ENCODE results near the gene ARID1B. TPM values are rescaled to one million over a fixed set of nuclear protein-coding genes. Genes with fewer than 3 reads are reported as not detected.

The ARID1B gene
- total RNA-seq, 1 donor from 2014 or later = 16.3 TPM

GRCh38 chr6:156791320-156791850, 14.2 kb downstream of the ARID1B start:
- TF ChIP-seq CTCF (IDR thresholded peaks at IDR 0.05; ENCODE audit: insufficient read depth, low read length, severe bottlenecking) = no peak
- no peak overlapping the region for H3K4me3 ChIP-seq (ENCODE audit: low read depth, low read length)
- no peaks in the 10 kb centered on the region for H3K27me3 ChIP-seq (ENCODE audit: control insufficient read depth, insufficient read depth, low read length)
- peak; percentile 78 for DNase-seq (ENCODE audit: low read depth)
- FAIRE-seq = no peak
- H3K36me3 ChIP-seq (ENCODE audit: control insufficient read depth, insufficient read depth, low read length) = no peaks in the 10 kb centered on the region

- no peak for FAIRE-seq
- TF ChIP-seq CTCF (IDR thresholded peaks at IDR 0.05; ENCODE audit: insufficient read depth, low read length, severe bottlenecking) = no peak
- no peak for DNase-seq (ENCODE audit: low read depth)
- Histone ChIP-seq H3K36me3 (ENCODE audit: control insufficient read depth, insufficient read depth, low read length) (no peaks in the 10 kb centered on the region), H3K27me3 (ENCODE audit: control insufficient read depth, insufficient read depth, low read length) (no peaks in the 10 kb centered on the region), H3K4me3 (ENCODE audit: low read depth, low read length) (no peak overlapping the region)
Measured at GRCh38 chr6:156793200-156793599, 16.0 kb downstream of the ARID1B start.

- H3K4me3 ChIP-seq (ENCODE audit: low read depth, low read length) = no peak overlapping the region
- no peak for DNase-seq (ENCODE audit: low read depth)
- no peak for TF ChIP-seq CTCF (IDR thresholded peaks at IDR 0.05; ENCODE audit: insufficient read depth, low read length, severe bottlenecking)
- no peaks in the 10 kb centered on the region for H3K27me3 ChIP-seq (ENCODE audit: control insufficient read depth, insufficient read depth, low read length)
- no peak for FAIRE-seq
- H3K36me3 ChIP-seq (ENCODE audit: control insufficient read depth, insufficient read depth, low read length) = no peaks in the 10 kb centered on the region
Measured at GRCh38 chr6:156794546-156795354, 17.6 kb downstream of the ARID1B start.

- no peaks in the 10 kb centered on the region for H3K36me3 ChIP-seq (ENCODE audit: control insufficient read depth, insufficient read depth, low read length)
- FAIRE-seq (no peak), DNase-seq (ENCODE audit: low read depth) (no peak)
- H3K4me3 ChIP-seq (ENCODE audit: low read depth, low read length) = no peak overlapping the region
- no peak for TF ChIP-seq CTCF (IDR thresholded peaks at IDR 0.05; ENCODE audit: insufficient read depth, low read length, severe bottlenecking)
- no peaks in the 10 kb centered on the region for H3K27me3 ChIP-seq (ENCODE audit: control insufficient read depth, insufficient read depth, low read length)
Measured at GRCh38 chr6:156795825-156796224, 18.6 kb downstream of the ARID1B start.

- TF ChIP-seq CTCF (IDR thresholded peaks at IDR 0.05; ENCODE audit: insufficient read depth, low read length, severe bottlenecking) = no peak
- Histone ChIP-seq H3K36me3 (ENCODE audit: control insufficient read depth, insufficient read depth, low read length) (no peaks in the 10 kb centered on the region), H3K4me3 (ENCODE audit: low read depth, low read length) (no peak overlapping the region), H3K27me3 (ENCODE audit: control insufficient read depth, insufficient read depth, low read length) (no peaks in the 10 kb centered on the region)
- FAIRE-seq (no peak), DNase-seq (ENCODE audit: low read depth) (no peak)
Measured at GRCh38 chr6:156796627-156797026, 19.4 kb downstream of the ARID1B start.
